Activated CD8-positive, alpha-beta T cell treated with anti-CD3 and anti-CD28 coated beads, Interleukin-2, amount 10 ng/mL, durations not matched to agents 7 days and 5 days (primary cell): ENCODE data around the gene CMC1. TPM values are rescaled to one million over a fixed set of nuclear protein-coding genes. Genes with fewer than 3 reads are reported as not detected.

Source experiments
- ATAC-seq: fragments of 150-1000 bp; cut with Tn5 transposase; one replicate; pipeline ENCODE4 v1.10.0; 2021; ENCODE audit warnings: moderate library complexity
- CTCF ChIA-PET: fragments of 350-600 bp; sonication (Branson Sonifier 250); formaldehyde crosslinking; loops from one replicate; lab custom pipeline; 2021; ENCODE audit warnings: antibody characterized with exemption; lab: Charles Lee
- POLR2A ChIA-PET: fragments of 350-600 bp; sonication (Branson Sonifier 250); formaldehyde crosslinking; loops from one replicate; lab custom pipeline; 2021; ENCODE audit warnings: antibody characterized with exemption; lab: Charles Lee
- DNase-seq: peaks from one replicate; pipeline ENCODE4 v3.0.0-alpha.2; 2020
- H3K27ac Mint-ChIP-seq: one replicate; pipeline ENCODE4 v1.8.0; 2021; ENCODE audit warnings: mild to moderate bottlenecking, mixed read lengths
- H3K27me3 Mint-ChIP-seq: one replicate; pipeline ENCODE4 v1.8.0; 2021; ENCODE audit warnings: low read depth, mixed read lengths
- H3K36me3 Mint-ChIP-seq: one replicate; pipeline ENCODE4 v1.8.0; 2021; ENCODE audit warnings: low read depth, mixed read lengths
- H3K4me1 Mint-ChIP-seq: one replicate; pipeline ENCODE4 v1.8.0; 2021; ENCODE audit warnings: low read depth, mixed read lengths
- H3K4me3 Mint-ChIP-seq: one replicate; pipeline ENCODE4 v1.8.0; 2021; ENCODE audit warnings: mild to moderate bottlenecking, mixed read lengths
- H3K9me3 Mint-ChIP-seq: one replicate; pipeline ENCODE4 v1.8.0; 2022; ENCODE audit warnings: mixed read lengths; ENCODE audit not compliant: insufficient read depth
- total RNA-seq, 2 experiments: library from RNA; stranded (reverse); gene quantifications; one replicate each; pipeline ENCODE4 v1.2.3, GENCODE V29; 2021

CMC1 gene
- total RNA-seq, 2 experiments from 2014 or later: 16.8 to 20.8 TPM

GRCh38 chr3:28218071-28218916, 23.1 kb upstream of the CMC1 start:
- Mint-ChIP-seq H3K4me3 (no peak overlapping the region), H3K36me3 (peaks cover 8% of the 10 kb centered on the region), H3K4me1 (peaks cover 2% of the 10 kb centered on the region), H3K27ac (no peak overlapping the region), H3K27me3 (no peaks in the 10 kb centered on the region), H3K9me3 (peaks cover 26% of the 10 kb centered on the region)
- ChIA-PET POLR2A (no interaction called here), CTCF (interaction anchor here (1.3 kb wide), 2 partner anchors 9 to 496 kb away, joined by 3 read pairs; partner anchors contain the start of gene EOMES)
- ATAC-seq (no peak), DNase-seq (no peak)

- ChIA-PET CTCF (interaction anchor here (1.3 kb wide), 1 partner anchor 9 kb away, joined by 3 read pairs; no protein-coding TSS in a partner anchor), POLR2A (no interaction called here)
- Mint-ChIP-seq H3K4me1 (peaks cover 2% of the 10 kb centered on the region), H3K36me3 (peaks cover 6% of the 10 kb centered on the region), H3K27ac (no peak overlapping the region), H3K27me3 (no peaks in the 10 kb centered on the region), H3K4me3 (no peak overlapping the region), H3K9me3 (peaks cover 22% of the 10 kb centered on the region)
- DNase-seq: no peak
- no peak for ATAC-seq
These were observed 22.6 kb upstream of the CMC1 start for GRCh38 chr3:28218917-28219198.

GRCh38 chr3:28224430-28224829, 17.0 kb upstream of the CMC1 start:
- ATAC-seq: no peak
- no peaks in the 10 kb centered on the region for H3K27me3 Mint-ChIP-seq
- H3K36me3 Mint-ChIP-seq: peaks cover 2% of the 10 kb centered on the region
- H3K27ac Mint-ChIP-seq: no peak overlapping the region
- DNase-seq: no peak
- CTCF ChIA-PET: no interaction called here
- H3K4me3 Mint-ChIP-seq: no peak overlapping the region
- POLR2A ChIA-PET: no interaction called here
- peaks cover 6% of the 10 kb centered on the region for H3K9me3 Mint-ChIP-seq
- H3K4me1 Mint-ChIP-seq: no peaks in the 10 kb centered on the region

GRCh38 chr3:28226020-28226419, 15.4 kb upstream of the CMC1 start:
- H3K27ac Mint-ChIP-seq: no peak overlapping the region
- ChIA-PET CTCF (no interaction called here), POLR2A (interaction anchor here (0.8 kb wide), 1 partner anchor 123 kb away, joined by 3 read pairs; the partner anchor contains the start of genes AZI2 and ZCWPW2)
- H3K4me1 Mint-ChIP-seq: no peaks in the 10 kb centered on the region
- ATAC-seq: no peak
- H3K4me3 Mint-ChIP-seq: no peak overlapping the region
- H3K27me3 Mint-ChIP-seq: no peaks in the 10 kb centered on the region
- H3K9me3 Mint-ChIP-seq: no peaks in the 10 kb centered on the region
- no peaks in the 10 kb centered on the region for H3K36me3 Mint-ChIP-seq
- no peak for DNase-seq

- POLR2A ChIA-PET: no interaction called here
- no peak for ATAC-seq
These were observed 12.8 kb upstream of the CMC1 start for GRCh38 chr3:28228623-28229022.

GRCh38 chr3:28232659-28233058, 8.8 kb upstream of the CMC1 start:
- no peaks in the 10 kb centered on the region for H3K27me3 Mint-ChIP-seq
- ChIA-PET CTCF (no interaction called here), POLR2A (no interaction called here)
- ATAC-seq (no peak), DNase-seq (no peak)
- no peaks in the 10 kb centered on the region for H3K4me1 Mint-ChIP-seq
- H3K4me3 Mint-ChIP-seq: no peak overlapping the region
- H3K9me3 Mint-ChIP-seq: no peaks in the 10 kb centered on the region
- no peaks in the 10 kb centered on the region for H3K36me3 Mint-ChIP-seq
- H3K27ac Mint-ChIP-seq: no peak overlapping the region

More at GRCh38 chr3:28228623-28229022, 12.8 kb upstream of the CMC1 start:
- CTCF ChIA-PET: no interaction called here
- no peaks in the 10 kb centered on the region for H3K27me3 Mint-ChIP-seq
- DNase-seq: no peak
- H3K4me3 Mint-ChIP-seq: no peak overlapping the region
- no peaks in the 10 kb centered on the region for H3K9me3 Mint-ChIP-seq
- H3K27ac Mint-ChIP-seq: no peak overlapping the region
- H3K4me1 Mint-ChIP-seq: no peaks in the 10 kb centered on the region
- no peaks in the 10 kb centered on the region for H3K36me3 Mint-ChIP-seq

GRCh38 chr3:28234454-28234853, 7.0 kb upstream of the CMC1 start:
- H3K27me3 Mint-ChIP-seq: no peaks in the 10 kb centered on the region
- no peak for ATAC-seq
- ChIA-PET POLR2A (no interaction called here), CTCF (no interaction called here)
- DNase-seq: no peak
- H3K4me3 Mint-ChIP-seq: no peak overlapping the region
- H3K27ac Mint-ChIP-seq: no peak overlapping the region
- no peaks in the 10 kb centered on the region for H3K9me3 Mint-ChIP-seq
- H3K4me1 Mint-ChIP-seq: no peaks in the 10 kb centered on the region
- H3K36me3 Mint-ChIP-seq: no peaks in the 10 kb centered on the region

GRCh38 chr3:28239108-28239507, 2.3 kb upstream of the CMC1 start:
- H3K9me3 Mint-ChIP-seq: no peaks in the 10 kb centered on the region
- peaks cover 4% of the 10 kb centered on the region for H3K36me3 Mint-ChIP-seq
- POLR2A ChIA-PET: no interaction called here
- no peaks in the 10 kb centered on the region for H3K27me3 Mint-ChIP-seq
- H3K27ac Mint-ChIP-seq: no peak overlapping the region
- no peak for DNase-seq
- peaks cover 28% of the 10 kb centered on the region for H3K4me1 Mint-ChIP-seq
- no peak overlapping the region for H3K4me3 Mint-ChIP-seq
- CTCF ChIA-PET: no interaction called here
- no peak for ATAC-seq

- H3K36me3 Mint-ChIP-seq: peaks cover 8% of the 10 kb centered on the region
- DNase-seq (no peak), ATAC-seq (no peak)
- no peak overlapping the region for H3K27ac Mint-ChIP-seq
- H3K27me3 Mint-ChIP-seq: no peaks in the 10 kb centered on the region
- H3K9me3 Mint-ChIP-seq: no peaks in the 10 kb centered on the region
- H3K4me3 Mint-ChIP-seq: peak overlapping the region; percentile 91
- POLR2A ChIA-PET: interaction anchor here (0.8 to 1.4 kb wide), 2 partner anchors 109 to 529 kb away, joined by 4 to 5 read pairs; partner anchors contain the start of genes AZI2 and ZCWPW2
- peaks cover 30% of the 10 kb centered on the region for H3K4me1 Mint-ChIP-seq
- CTCF ChIA-PET: interaction anchor here (0.8 to 1.2 kb wide), 3 partner anchors 95 to 529 kb away, joined by 3 to 4 read pairs (median 4); no protein-coding TSS in a partner anchor
These were observed 978 bp upstream of the CMC1 start for GRCh38 chr3:28240441-28240840.

GRCh38 chr3:28242519-28242918, 1.1 kb downstream of the CMC1 start:
- Mint-ChIP-seq H3K9me3 (no peaks in the 10 kb centered on the region), H3K27me3 (no peaks in the 10 kb centered on the region), H3K4me1 (peaks cover 44% of the 10 kb centered on the region), H3K27ac (no peak overlapping the region), H3K4me3 (peak overlapping the region; percentile 91), H3K36me3 (peaks cover 9% of the 10 kb centered on the region)
- ChIA-PET POLR2A (no interaction called here), CTCF (interaction anchor here (0.8 kb wide), 1 partner anchor 45 kb away, joined by 3 read pairs; no protein-coding TSS in a partner anchor)
- DNase-seq: no peak
- ATAC-seq: no peak

- H3K9me3 Mint-ChIP-seq: no peaks in the 10 kb centered on the region
- H3K27me3 Mint-ChIP-seq: no peaks in the 10 kb centered on the region
- peaks cover 11% of the 10 kb centered on the region for H3K36me3 Mint-ChIP-seq
- H3K4me1 Mint-ChIP-seq: peaks cover 47% of the 10 kb centered on the region
- ATAC-seq (no peak), DNase-seq (no peak)
- ChIA-PET CTCF (interaction anchor here (0.8 to 1.4 kb wide), 2 partner anchors 44 to 532 kb away, joined by 3 read pairs; no protein-coding TSS in a partner anchor), POLR2A (no interaction called here)
- H3K27ac Mint-ChIP-seq: no peak overlapping the region
- H3K4me3 Mint-ChIP-seq: no peak overlapping the region
These were observed 2.1 kb downstream of the CMC1 start for GRCh38 chr3:28243424-28244106.

- no peaks in the 10 kb centered on the region for H3K9me3 Mint-ChIP-seq
- no peak overlapping the region for H3K27ac Mint-ChIP-seq
- H3K4me1 Mint-ChIP-seq: peaks cover 47% of the 10 kb centered on the region
- ChIA-PET POLR2A (no interaction called here), CTCF (interaction anchor here (0.6 kb wide), 1 partner anchor 268 kb away, joined by 5 read pairs; no protein-coding TSS in a partner anchor)
- H3K27me3 Mint-ChIP-seq: no peaks in the 10 kb centered on the region
- DNase-seq: no peak
- peaks cover 11% of the 10 kb centered on the region for H3K36me3 Mint-ChIP-seq
- no peak overlapping the region for H3K4me3 Mint-ChIP-seq
- ATAC-seq: no peak
These were observed 3.1 kb downstream of the CMC1 start for GRCh38 chr3:28244491-28244890.
